NCI-H128 (cell line): ENCODE data around the gene TSPO.
"Not testable (repeated sequence)": the region's sequence is repeated elsewhere in the genome, so short reads cannot be mapped to it uniquely, and the experiment has no call there.

Source experiments
- DNase-seq: peaks from one replicate; lab custom pipeline; 2025; ENCODE audit not compliant: unreplicated experiment; lab: John Stamatoyannopoulos, UW

The TSPO gene

DNA sequence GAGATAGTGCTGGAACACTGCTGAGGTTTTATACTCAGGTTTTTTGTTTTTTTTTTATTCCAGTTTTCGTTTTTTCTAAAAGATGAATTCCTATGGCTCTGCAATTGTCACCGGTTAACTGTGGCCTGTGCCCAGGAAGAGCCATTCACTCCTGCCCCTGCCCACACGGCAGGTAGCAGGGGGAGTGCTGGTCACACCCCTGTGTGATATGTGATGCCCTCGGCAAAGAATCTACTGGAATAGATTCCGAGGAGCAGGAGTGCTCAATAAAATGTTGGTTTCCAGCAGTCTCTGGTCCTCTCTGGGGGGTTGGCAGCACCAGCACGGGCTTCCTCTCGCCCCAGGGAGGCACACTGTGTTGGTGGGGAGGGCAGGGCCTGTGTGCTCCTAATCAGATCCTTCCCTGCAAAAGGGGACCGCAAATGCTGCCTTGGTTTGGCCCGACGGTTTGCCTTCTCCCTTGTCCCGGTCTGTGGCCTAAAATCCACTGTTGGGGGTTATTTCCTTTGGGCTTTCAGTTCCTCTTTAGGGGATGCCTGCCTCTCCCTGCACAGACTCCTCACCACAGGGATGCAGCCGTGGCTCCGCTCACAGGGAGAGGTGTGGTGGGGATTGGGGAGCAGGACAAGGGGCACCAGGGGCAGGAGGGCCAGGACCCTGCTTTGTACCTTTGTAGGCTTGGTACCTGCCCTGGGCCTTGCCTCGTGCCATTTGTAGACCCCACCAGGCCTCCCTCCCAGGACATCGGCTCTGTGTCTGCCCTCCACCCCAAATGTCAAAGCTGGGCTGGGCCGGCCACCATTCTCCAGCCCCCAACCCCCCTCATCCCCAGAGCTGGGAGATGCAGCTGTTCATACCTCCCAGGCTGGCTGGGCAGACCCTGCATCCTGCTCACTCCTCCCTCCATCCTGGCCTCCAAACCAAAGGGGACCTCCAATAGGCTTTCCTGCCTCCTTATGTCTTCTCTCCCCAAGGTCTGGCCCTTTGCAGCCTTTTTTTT, 21.6 kb upstream of the TSPO start:
- no peak for DNase-seq

DNA sequence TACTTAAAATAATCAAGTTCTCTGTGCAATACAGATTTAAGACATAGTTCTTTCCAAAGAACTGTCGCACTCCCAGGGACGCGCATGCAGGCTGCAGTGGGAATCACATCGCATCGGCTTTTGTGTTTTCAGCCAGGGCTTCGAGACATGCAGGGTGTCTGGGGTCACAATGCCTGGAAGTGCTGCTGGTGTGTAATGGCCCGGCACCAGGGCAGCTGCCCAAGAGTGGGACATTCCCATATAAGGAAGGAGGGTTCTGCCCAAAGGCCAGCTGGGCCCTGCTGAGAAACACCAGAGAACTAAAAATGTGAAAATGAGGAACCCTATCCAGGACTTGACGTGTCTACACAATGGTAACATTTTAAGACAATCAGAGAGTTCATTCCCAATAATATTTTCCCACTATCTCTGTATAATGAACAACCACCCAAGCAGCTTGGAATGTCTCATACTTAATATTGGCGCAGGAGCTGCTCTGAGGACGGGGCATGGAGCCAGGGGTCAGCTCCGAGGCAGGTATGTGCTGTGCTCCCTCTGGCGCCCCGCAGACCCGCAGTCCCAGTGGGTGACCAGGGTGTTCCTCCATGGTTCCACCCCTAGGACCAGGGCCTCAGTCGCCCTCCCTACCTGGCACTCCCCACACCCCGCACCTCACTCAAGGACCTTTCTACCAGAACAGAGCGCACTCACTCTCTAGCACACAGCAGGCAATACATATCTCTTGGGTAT, 19.4 kb upstream of the TSPO start:
- DNase-seq = no peak

- DNase-seq = no peak
These were observed 18.0 kb upstream of the TSPO start for GRCh38 chr22:43133401-43133800.

- no peak for DNase-seq
These were observed 16.8 kb upstream of the TSPO start for GRCh38 chr22:43134553-43134952.

- DNase-seq = no peak
These were observed 15.8 kb upstream of the TSPO start for GRCh38 chr22:43135565-43135964.

DNA sequence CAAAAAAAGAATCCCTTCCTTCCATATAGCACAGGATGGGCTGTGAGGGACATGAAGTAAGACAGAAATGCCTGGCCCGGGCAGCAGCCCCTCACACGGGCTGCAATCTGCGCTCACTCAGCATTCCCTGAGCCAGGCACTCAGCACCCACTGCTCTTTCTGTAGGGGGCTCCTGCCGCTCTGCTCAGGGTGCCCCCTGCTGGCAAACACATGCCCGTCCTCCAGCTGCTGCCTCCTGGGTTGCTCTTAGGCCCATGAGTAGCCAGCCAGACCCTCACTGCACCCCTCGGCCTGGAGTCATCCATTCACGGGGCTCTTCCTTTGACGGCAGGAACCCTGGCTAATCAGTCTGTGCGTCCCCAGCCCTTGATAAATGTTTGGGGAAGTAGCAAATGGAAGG, 15.1 kb upstream of the TSPO start:
- DNase-seq = no peak

- DNase-seq = no peak
These were observed 14.6 kb upstream of the TSPO start for GRCh38 chr22:43136801-43137200.

DNA sequence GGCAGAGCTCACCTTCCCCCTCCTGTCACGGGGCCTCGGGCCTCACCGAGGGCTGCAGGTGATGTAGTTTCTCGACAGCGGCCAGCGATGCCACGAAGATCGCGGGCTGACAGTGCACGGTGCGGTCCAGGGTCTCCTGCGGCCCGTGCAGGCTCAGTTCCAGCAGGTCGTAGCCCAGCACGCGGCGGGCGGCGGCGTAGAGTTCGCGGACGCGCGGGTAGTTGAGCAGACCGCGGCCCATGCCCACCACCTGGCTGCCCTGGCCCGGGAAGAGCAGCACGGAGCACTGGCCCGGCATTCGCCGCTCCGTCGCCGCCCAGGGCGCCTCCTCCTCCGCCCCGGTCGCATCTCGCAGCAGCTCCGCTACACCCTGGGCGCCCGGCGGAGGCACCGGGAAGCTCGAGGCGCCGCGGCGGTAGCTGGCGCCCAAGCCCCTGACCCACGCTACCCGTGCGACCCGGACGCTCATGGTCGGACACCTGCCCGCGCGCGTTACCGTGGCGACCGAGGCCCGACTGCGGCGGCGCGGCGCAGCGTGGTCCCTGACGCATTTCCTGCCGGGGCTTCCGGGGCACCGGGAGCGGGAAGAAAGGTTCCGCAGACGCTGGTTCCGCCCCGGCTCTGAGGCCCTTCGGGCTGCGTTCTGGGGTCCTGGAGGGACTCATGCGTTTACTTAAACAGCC, 8.3 kb upstream of the TSPO start, which contains the start of gene MCAT:
MCAT (minus strand) TSS at position 519 of the 683 bp plus-strand sequence; CDS start at position 469, 50 bp downstream.
- DNase-seq = peak; percentile 63

GRCh38 chr22:43144949-43145348, 6.4 kb upstream of the TSPO start:
- no peak for DNase-seq

- not testable (repeated sequence) for DNase-seq
These were observed 6.0 kb upstream of the TSPO start for GRCh38 chr22:43145371-43145770.

DNA sequence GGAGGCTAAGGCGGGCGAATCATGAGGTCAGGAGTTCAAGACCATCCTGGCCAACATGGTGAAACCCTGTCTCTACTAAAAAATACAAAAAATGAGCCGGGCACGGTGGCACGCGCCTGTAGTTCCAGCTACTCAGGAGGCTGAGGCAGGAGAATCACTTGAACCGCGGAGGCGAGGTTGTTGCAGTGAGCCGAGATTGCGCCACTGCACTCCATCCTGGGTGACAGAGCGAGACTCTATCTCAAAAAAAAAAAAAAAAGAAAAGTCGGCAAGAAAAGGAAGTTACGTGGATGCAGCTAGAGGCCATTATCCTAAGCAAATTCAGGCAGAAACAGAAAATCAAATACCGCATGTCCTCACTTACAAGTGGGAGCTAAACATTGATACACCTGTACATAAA, 5.0 kb upstream of the TSPO start:
- DNase-seq = not testable (repeated sequence)

- no peak for DNase-seq
These were observed 3.5 kb upstream of the TSPO start for GRCh38 chr22:43147821-43148220.

DNA sequence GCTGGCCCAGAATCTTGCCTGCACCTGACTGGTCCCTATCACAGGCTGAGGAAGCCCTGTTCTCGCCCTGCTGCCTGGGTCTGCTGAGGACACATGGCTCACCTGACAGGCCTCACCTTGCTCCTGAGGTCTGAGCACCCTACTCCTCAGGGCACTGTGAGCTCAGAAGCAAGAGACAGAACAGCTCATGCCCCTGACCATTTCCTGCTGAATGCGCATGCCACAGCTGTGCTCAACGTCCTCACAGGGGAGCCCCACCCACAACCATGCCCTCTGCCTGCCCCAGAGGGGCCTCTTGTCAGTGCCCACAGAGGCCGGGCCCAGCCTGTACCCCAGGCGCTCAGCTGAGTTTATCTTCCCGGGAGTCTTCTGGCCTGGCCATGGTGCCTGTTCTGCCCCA, 2.8 kb upstream of the TSPO start:
- DNase-seq = no peak

DNA sequence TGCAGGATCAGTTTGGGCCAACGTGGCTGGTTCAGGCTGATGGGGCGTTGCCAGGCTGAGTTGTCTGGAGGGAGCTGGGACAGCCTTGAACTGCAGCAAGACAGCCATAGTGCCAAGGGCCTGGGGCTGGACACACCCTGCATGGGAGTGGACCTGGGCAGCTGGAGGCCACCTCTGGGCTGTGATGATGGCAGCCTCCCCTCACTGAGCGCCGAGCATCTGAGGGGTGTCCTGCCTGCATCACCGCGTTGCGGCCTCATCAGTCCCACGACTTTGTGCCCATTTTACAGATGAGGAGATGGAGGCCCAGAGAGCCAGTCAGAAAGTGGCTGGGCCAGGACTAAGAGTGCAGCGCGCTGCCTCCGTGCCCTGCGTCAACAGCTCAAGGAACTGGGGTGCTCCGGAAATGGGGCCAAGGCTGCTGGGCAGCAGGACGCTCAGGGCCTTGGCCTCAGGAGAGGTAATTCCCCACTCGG, 590 bp upstream of the TSPO start:
- no peak for DNase-seq

DNA sequence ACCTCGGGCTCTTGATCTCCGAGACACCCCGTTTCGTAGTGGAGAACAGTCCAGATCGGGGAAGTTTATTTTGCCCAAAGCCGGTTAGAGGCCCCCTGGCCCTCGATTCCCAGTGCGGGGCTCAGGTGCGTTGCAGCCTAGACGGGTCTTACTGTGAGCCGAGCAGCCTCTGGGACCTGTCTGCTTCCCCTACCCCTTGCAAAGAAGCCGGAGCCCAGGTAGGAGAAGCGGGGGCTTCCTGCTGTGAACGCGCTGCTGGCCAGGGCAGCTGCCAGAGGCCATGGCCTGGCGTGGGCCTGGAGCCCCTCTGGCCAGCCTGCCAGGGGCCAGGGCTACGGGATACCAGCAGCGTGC, 621 bp downstream of the TSPO start:
- DNase-seq = no peak

- DNase-seq = no peak
These were observed 1.2 kb downstream of the TSPO start for GRCh38 chr22:43152357-43153071.

DNA sequence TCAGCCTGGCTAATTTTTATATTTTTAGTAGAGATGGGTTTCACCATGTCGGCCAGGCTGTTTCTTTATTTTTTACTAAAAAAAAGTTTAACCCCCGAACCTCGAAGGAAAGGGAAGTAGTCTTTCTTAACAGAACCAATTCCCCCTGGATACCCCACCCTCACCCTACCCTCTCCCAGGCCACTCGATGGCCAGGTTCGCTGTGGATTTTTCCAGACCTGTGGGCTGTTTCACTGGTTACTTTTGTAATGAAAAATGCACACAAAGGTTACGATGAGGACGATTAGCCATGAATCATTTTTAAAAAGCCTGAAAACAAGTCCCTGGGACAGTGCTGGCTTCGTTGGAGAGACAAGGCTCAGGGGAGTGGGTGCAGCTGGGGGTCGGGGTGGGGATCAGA, 2.5 kb downstream of the TSPO start:
- DNase-seq = no peak

DNA sequence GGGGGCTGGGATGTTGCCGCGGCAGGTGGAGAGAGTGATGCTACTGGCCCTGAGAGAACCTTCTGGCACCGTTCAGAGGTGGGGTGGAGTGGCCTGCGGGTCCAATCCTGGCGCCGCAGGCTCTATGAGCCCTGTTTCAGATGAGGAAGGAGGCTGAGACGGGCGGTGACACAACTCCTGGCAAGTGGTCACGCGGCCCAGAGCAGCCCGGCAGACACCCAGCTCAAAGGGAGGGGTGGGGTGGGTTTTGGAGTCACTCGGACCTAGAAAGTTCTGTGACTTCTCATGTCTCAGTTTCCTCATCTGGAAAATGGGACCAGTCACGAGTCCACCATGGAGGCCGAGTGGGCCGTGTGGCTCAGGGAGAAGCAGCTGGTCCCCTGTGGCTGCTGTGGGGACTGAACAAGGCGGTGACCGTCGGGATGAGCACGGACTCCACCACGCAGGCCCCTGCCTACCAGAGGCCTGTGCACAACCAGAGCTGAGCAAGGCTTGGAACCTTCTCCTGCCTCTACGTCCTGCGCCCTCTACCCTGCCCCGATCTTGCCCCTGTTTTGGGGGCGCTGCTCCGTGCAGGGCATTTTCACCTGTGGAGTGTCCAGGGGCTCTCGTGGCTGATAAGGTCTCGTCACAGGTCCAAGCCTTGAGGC, 3.7 kb downstream of the TSPO start:
- DNase-seq = no peak

DNA sequence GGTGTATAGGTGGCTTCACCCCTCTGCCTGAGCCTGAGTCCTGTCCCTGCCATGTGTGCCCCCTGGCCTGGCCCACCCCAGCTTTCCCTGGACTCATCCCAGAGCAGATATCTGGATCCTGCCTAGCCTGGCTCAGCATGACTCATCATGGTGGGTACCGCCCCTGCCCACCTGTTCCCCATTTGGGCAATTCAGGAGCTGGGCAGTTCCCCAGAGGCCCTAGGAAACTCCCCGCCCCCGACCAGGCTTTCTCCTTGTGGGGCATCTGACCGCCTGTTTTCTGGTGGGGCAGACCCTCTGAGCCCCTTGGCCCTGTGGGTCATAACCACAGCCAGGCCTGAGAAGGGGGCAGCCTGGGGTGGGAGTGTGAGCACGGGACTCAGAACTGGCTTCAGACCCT, 4.4 kb downstream of the TSPO start:
- no peak for DNase-seq

DNA sequence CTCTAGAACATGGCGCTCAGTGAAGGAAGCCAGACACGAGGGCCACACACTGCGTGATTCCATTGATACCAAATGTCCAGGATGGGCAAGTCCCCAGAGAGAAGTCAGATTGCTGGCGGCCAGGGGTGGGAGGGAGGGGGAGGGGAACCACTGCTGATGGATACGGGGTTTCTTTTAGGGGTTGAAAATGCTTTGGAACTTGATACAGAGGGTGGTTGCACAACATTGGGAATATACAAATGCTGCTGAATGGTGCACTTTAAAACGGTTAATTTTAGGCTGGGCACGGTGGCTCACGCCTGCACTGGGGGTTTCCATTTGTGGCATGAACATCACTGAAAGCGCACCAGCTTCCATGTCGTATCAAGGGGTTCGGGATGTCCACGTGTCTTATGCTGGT, 5.1 kb downstream of the TSPO start:
- DNase-seq = no peak
